NCI-H446 (cell line): ENCODE results near the gene ZBTB7A.

Experiments used
- DNase-seq, 2 experiments: peaks; one replicate each; lab custom pipeline; 2025; lab: John Stamatoyannopoulos, UW

ZBTB7A gene

GRCh38 chr19:4036576-4037300 is 30.0 kb downstream of the ZBTB7A start:
- DNase-seq: no peak

GRCh38 chr19:4035582-4035981 is 31.1 kb downstream of the ZBTB7A start:
- DNase-seq: no peak

GRCh38 chr19:4035018-4035566 is 31.6 kb downstream of the ZBTB7A start:
- DNase-seq: no peak

- no peak for DNase-seq
Measured at GRCh38 chr19:4034048-4035017, 32.4 kb downstream of the ZBTB7A start.

GRCh38 chr19:4033028-4033956 is 33.4 kb downstream of the ZBTB7A start:
- no peak for DNase-seq

GRCh38 chr19:4032436-4032835 is 34.3 kb downstream of the ZBTB7A start:
- DNase-seq: no peak

- no peak for DNase-seq
Measured at GRCh38 chr19:4031420-4031819, 35.3 kb downstream of the ZBTB7A start.

- DNase-seq: no peak
Measured at GRCh38 chr19:4030981-4031380, 35.7 kb downstream of the ZBTB7A start.

GRCh38 chr19:4030552-4030951 is 36.1 kb downstream of the ZBTB7A start:
- DNase-seq: no peak

GRCh38 chr19:4029247-4029614 is 37.5 kb downstream of the ZBTB7A start:
- DNase-seq: no peak

- DNase-seq: no peak
Measured at GRCh38 chr19:4028334-4029246, 38.1 kb downstream of the ZBTB7A start.

- no peak for DNase-seq
Measured at GRCh38 chr19:4027146-4027545, 39.6 kb downstream of the ZBTB7A start.

GRCh38 chr19:4025317-4025716 is 41.4 kb downstream of the ZBTB7A start:
- no peak for DNase-seq

GRCh38 chr19:4023600-4024398 is 42.9 kb downstream of the ZBTB7A start:
- no peak for DNase-seq

- DNase-seq: no peak
Measured at GRCh38 chr19:4019578-4019977, 47.1 kb downstream of the ZBTB7A start.

- DNase-seq: no peak
Measured at GRCh38 chr19:4018775-4019504, 47.8 kb downstream of the ZBTB7A start.

GRCh38 chr19:4018140-4018613 is 48.5 kb downstream of the ZBTB7A start:
- no peak for DNase-seq

GRCh38 chr19:4016903-4017638 is 49.6 kb downstream of the ZBTB7A start:
- DNase-seq: no peak
